H1 (cell line): Measurements from ENCODE around the gene CDC73. TPM values are rescaled to one million over a fixed set of nuclear protein-coding genes. Genes with fewer than 3 reads are reported as not detected.

Experiments
- CTCF ChIA-PET: fragments of 300-600 bp; sonication (Branson Sonifier 250); formaldehyde crosslinking; loops from one replicate; lab custom pipeline; 2021; ENCODE audit not compliant: partially characterized antibody; lab: Charles Lee
- POLR2A ChIA-PET: fragments of 300-600 bp; sonication (Branson Sonifier 250); formaldehyde crosslinking; loops from one replicate; lab custom pipeline; 2021; ENCODE audit warnings: inconsistent platforms; ENCODE audit not compliant: partially characterized antibody; lab: Charles Lee
- DNase-seq, 2 experiments: peaks; one replicate each; pipeline versions ENCODE4 v3.0.0 to v3.0.0-alpha.2; 2010 to 2022; ENCODE audit warnings: low spot score in 2 of 2, low read depth in 1 of 2, mixed read lengths in 1 of 2
- FAIRE-seq: peaks from 2 replicates; lab custom pipeline; 2011; peaks lifted over from hg19 to GRCh38; lab: Jason Lieb, UNC
- H2AFZ ChIP-seq: 2 replicates; pipeline ENCODE4 v1.8.1; 2012; ENCODE audit warnings: low read length, inconsistent platforms
- H2AK5ac ChIP-seq: 2 replicates; pipeline ENCODE4 v1.6.1; 2013; ENCODE audit warnings: low read depth, low read length
- H2BK120ac ChIP-seq: replicated peaks from 2 replicates; pipeline ENCODE3; 2013; ENCODE audit warnings: low read depth, low read length, inconsistent platforms
- H2BK12ac ChIP-seq: 2 replicates; pipeline ENCODE4 v1.6.1; 2013; ENCODE audit warnings: low read depth, low read length
- H2BK15ac ChIP-seq: 2 replicates; pipeline ENCODE4 v1.6.1; 2013; ENCODE audit warnings: low read length
- H2BK20ac ChIP-seq: 2 replicates; pipeline ENCODE4 v1.6.1; 2013; ENCODE audit warnings: low read length
- H2BK5ac ChIP-seq: 2 replicates; pipeline ENCODE4 v1.6.1; 2013; ENCODE audit warnings: low read depth, low read length
- H3K14ac ChIP-seq: 2 replicates; pipeline ENCODE4 v1.6.1; 2013; ENCODE audit warnings: inconsistent platforms; ENCODE audit not compliant: insufficient read length
- H3K18ac ChIP-seq: 2 replicates; pipeline ENCODE4 v1.6.1; 2013; ENCODE audit warnings: low read length; ENCODE audit errors: extremely low read depth
- H3K23ac ChIP-seq: 2 replicates; pipeline ENCODE4 v1.6.1; 2013; ENCODE audit warnings: inconsistent platforms; ENCODE audit not compliant: insufficient read length
- H3K23me2 ChIP-seq: 2 replicates; pipeline ENCODE4 v1.6.1; 2013; ENCODE audit warnings: low read depth, low read length
- H3K27ac ChIP-seq: 2 replicates; pipeline ENCODE4 v1.6.1; 2011; ENCODE audit warnings: low read depth, low read length, inconsistent platforms
- H3K27me3 ChIP-seq, 4 experiments: replicated peaks in 1 of 4; 1 replicate in 1 of 4; 2 replicates in 3 of 4; pipeline versions ENCODE4 v1.6.1 to v1.8.1; 2011 to 2013; ENCODE audit warnings: low read length in 3 of 4, mild to moderate bottlenecking in 3 of 4, inconsistent platforms in 2 of 4, mixed read lengths in 2 of 4, moderate library complexity in 1 of 4; ENCODE audit not compliant: control insufficient read depth in 3 of 4, insufficient read depth in 3 of 4; ENCODE audit errors: extremely low read depth in 1 of 4
- H3K36me3 ChIP-seq, 4 experiments: 2 replicates each; pipeline versions ENCODE4 v1.6.1 to v1.8.1; 2011 to 2013; ENCODE audit warnings: mild to moderate bottlenecking in 4 of 4, low read length in 3 of 4, moderate library complexity in 2 of 4, control low read depth in 1 of 4, inconsistent platforms in 1 of 4; ENCODE audit not compliant: insufficient read depth in 4 of 4, control insufficient read depth in 2 of 4
- H3K4ac ChIP-seq: replicated peaks from 2 replicates; pipeline ENCODE3; 2013; ENCODE audit warnings: low read length, low read depth, mixed read lengths, inconsistent platforms; ENCODE audit not compliant: insufficient read length
- H3K4me1 ChIP-seq, 4 experiments: replicated peaks in 1 of 4; 1 replicate in 1 of 4; 2 replicates in 3 of 4; pipeline versions ENCODE4 v1.6.1 to v1.8.1; 2011 to 2013; ENCODE audit warnings: low read length in 3 of 4, inconsistent platforms in 2 of 4, mixed read lengths in 1 of 4; ENCODE audit not compliant: insufficient read depth in 4 of 4, control insufficient read depth in 3 of 4
- H3K4me2 ChIP-seq, 2 experiments: 2 replicates each; pipeline versions ENCODE4 v1.6.1 to v1.8.1; 2011 to 2013; ENCODE audit warnings: low read depth in 2 of 2, low read length in 2 of 2, control low read depth in 1 of 2, inconsistent platforms in 1 of 2, mild to moderate bottlenecking in 1 of 2; ENCODE audit not compliant: insufficient read depth in 1 of 2
- H3K4me3 ChIP-seq, 4 experiments: fragments of 200-600, 300-600 bp in 1 of 4; sonication (generic), shearing (Covaris generic), sonication (Bioruptor Twin) in 1 of 4; 2 replicates each; pipeline versions ENCODE4 v1.5.1 to v1.8.1; 2011 to 2016; ENCODE audit warnings: low read length in 4 of 4, low read depth in 3 of 4, control low read depth in 2 of 4, inconsistent platforms in 2 of 4, mild to moderate bottlenecking in 2 of 4, mixed read lengths in 1 of 4, moderate library complexity in 1 of 4; ENCODE audit not compliant: insufficient read depth in 2 of 4; ENCODE audit errors: extremely low read depth in 1 of 4
- H3K56ac ChIP-seq: replicated peaks from 2 replicates; pipeline ENCODE3; 2013; ENCODE audit warnings: low read depth, mild to moderate bottlenecking, mixed read lengths, low read length, inconsistent platforms; ENCODE audit not compliant: insufficient read length
- H3K79me1 ChIP-seq: 2 replicates; pipeline ENCODE4 v1.6.1; 2013; ENCODE audit warnings: low read depth, low read length, control low read depth
- H3K79me2 ChIP-seq, 2 experiments: 2 replicates each; pipeline versions ENCODE4 v1.6.1 to v1.8.1; 2012 to 2013; ENCODE audit warnings: low read length in 2 of 2, mild to moderate bottlenecking in 2 of 2, inconsistent platforms in 1 of 2; ENCODE audit not compliant: insufficient read depth in 2 of 2, control insufficient read depth in 1 of 2
- H3K9ac ChIP-seq, 4 experiments: replicated peaks in 1 of 4; 1 replicate in 1 of 4; 2 replicates in 3 of 4; pipeline versions ENCODE4 v1.6.1 to v1.8.1; 2011 to 2013; ENCODE audit warnings: low read depth in 3 of 4, low read length in 3 of 4, control low read depth in 2 of 4, mild to moderate bottlenecking in 2 of 4, moderate library complexity in 2 of 4, inconsistent platforms in 1 of 4; ENCODE audit errors: extremely low read depth in 1 of 4
- H3K9me3 ChIP-seq, 2 experiments: 2 replicates each; pipeline versions ENCODE4 v1.6.1 to v1.8.1; 2012 to 2013; ENCODE audit warnings: mild to moderate bottlenecking in 2 of 2, moderate library complexity in 2 of 2, control low read depth in 1 of 2, inconsistent platforms in 1 of 2, low read depth in 1 of 2, low read length in 1 of 2, mixed read lengths in 1 of 2; ENCODE audit not compliant: insufficient read depth in 2 of 2
- H4K20me1 ChIP-seq, 2 experiments: replicated peaks in 1 of 2; 2 replicates each; pipeline versions ENCODE3 to v1.8.1; 2011 to 2013; ENCODE audit warnings: inconsistent platforms in 2 of 2, low read length in 2 of 2, mild to moderate bottlenecking in 1 of 2; ENCODE audit not compliant: insufficient read depth in 2 of 2, control insufficient read depth in 1 of 2
- H4K5ac ChIP-seq: 2 replicates; pipeline ENCODE4 v1.6.1; 2013; ENCODE audit warnings: low read length, low read depth, mixed read lengths, inconsistent platforms; ENCODE audit not compliant: insufficient read length
- H4K8ac ChIP-seq: 2 replicates; pipeline ENCODE4 v1.8.0; 2013; ENCODE audit warnings: mild to moderate bottlenecking, moderate library complexity, low read length, inconsistent platforms; ENCODE audit not compliant: insufficient read depth; ENCODE audit errors: extremely low read depth
- H4K91ac ChIP-seq: replicated peaks from 2 replicates; pipeline ENCODE3; 2013; ENCODE audit warnings: low read length, mixed read lengths, inconsistent platforms; ENCODE audit not compliant: insufficient read length
- JUN ChIP-seq: IDR thresholded peaks from 2 replicates; pipeline ENCODE4 v1.6.1; 2011; ENCODE audit warnings: low read depth, mild to moderate bottlenecking, improper control_type of control experiment, low read length
- KDM1A ChIP-seq: fragments of 200-600, 300-600 bp; sonication (generic); IDR thresholded peaks from 2 replicates; pipeline ENCODE4 v1.7.1; 2016; ENCODE audit warnings: mild to moderate bottlenecking, low read length, borderline replicate concordance
- POU5F1 ChIP-seq: IDR thresholded peaks from 2 replicates; pipeline ENCODE4 v1.6.1; 2011; ENCODE audit warnings: low read depth, mild to moderate bottlenecking, low read length, moderate library complexity
- SP1 ChIP-seq: IDR thresholded peaks from 2 replicates; pipeline ENCODE4 v1.6.1; 2011; ENCODE audit warnings: low read depth, low read length
- WGBS, 2 experiments: shearing (Covaris generic) in 1 of 2; methylation state at CpG; one replicate each; pipeline versions ENCODE4 v1.1.6 to v1.1.7; 2013 to 2015; ENCODE audit warnings: low lambda C conversion rate in 2 of 2, mixed read lengths in 2 of 2, inconsistent platforms in 1 of 2, low coverage in 1 of 2, missing lambda C conversion rate in 1 of 2; ENCODE audit not compliant: insufficient replicate concordance in 2 of 2, insufficient coverage in 1 of 2, insufficient read length in 1 of 2; ENCODE audit errors: extremely low coverage in 1 of 2, missing lambda C conversion rate in 1 of 2; 5-methylcytosine and 5-hydroxymethylcytosine counted together
- polyA plus RNA-seq, 7 experiments: library from polyadenylated mRNA; depleted of rRNA in 3 of 7; stranded (reverse) in 5 of 7; unstranded in 2 of 7; fragments of >200 nt in 5 of 7; fragments of 200-250 nt in 2 of 7; gene quantifications; 1 replicate in 5 of 7; 2 replicates in 1 of 7; 4 replicates in 1 of 7; pipeline versions ENCODE4 v1.2.1 to v1.2.3, GENCODE V29; 2011 to 2013; ENCODE audit warnings: missing spikeins in 2 of 7, mixed read lengths in 2 of 7
- total RNA-seq: library from RNA; stranded (reverse); fragmentation: NEBNext Ultra II Directional; extraction: Animal tissue kit (Norgen Biotek cat#: 25700); gene quantifications from 2 replicates; pipeline ENCODE4 v1.2.1, GENCODE V29; 2021
- TF ChIP-seq, protein P1 (sequence below), 3 experiments: IDR thresholded peaks; 1 replicate in 2 of 3; 2 replicates in 1 of 3; pipeline versions ENCODE4 v1.5.1 to v1.6.1; 2011; ENCODE audit warnings: low read length in 3 of 3, mild to moderate bottlenecking in 3 of 3, inconsistent platforms in 2 of 3, low read depth in 1 of 3, moderate library complexity in 1 of 3; ENCODE audit not compliant: insufficient read depth in 1 of 3; ENCODE audit errors: control extremely low read depth in 1 of 3
- TF ChIP-seq, protein P2 (sequence below): IDR thresholded peaks from 2 replicates; pipeline ENCODE4 v1.6.1; 2012; ENCODE audit warnings: inconsistent platforms

Gene CDC73
- total and polyA plus RNA-seq, 2 of the 8 experiments (the other 6 are each of a cell fraction or from before 2014, with no cell fraction given) = 9.8 to 64.0 TPM

DNA sequence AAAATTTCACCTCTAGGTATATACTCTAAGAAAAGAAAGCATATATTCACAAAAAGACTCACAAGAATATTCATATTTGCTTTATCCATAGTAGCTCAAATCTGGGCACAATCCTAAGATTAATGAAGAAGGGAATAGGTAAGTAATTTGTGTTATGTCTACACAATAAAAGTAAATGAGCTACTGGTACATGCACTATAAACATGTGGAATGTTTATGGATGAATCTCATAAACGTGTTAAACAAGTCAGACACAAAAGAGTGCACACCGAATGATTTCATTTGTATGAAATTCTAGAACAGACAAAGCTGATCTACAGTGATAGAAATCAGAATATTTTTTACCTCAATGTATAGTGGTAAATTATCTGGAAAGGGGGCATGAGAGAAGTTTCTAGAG, 179.9 kb downstream of the CDC73 start:
- no peak overlapping the region for H2BK12ac ChIP-seq
- no peaks in the 10 kb centered on the region for H3K4me1 ChIP-seq
- no peaks in the 10 kb centered on the region for H3K23me2 ChIP-seq
- H2BK15ac ChIP-seq = no peak overlapping the region
- no peaks in the 10 kb centered on the region for H3K27me3 ChIP-seq
- no peak overlapping the region for H4K5ac ChIP-seq
- no peak overlapping the region for H3K27ac ChIP-seq
- H3K18ac ChIP-seq = no peak overlapping the region
- no peak overlapping the region for H3K4ac ChIP-seq
- ChIA-PET CTCF (interaction anchor here (2.7 kb wide), 1 partner anchor 11 kb away, joined by 7 read pairs; no protein-coding TSS in a partner anchor), POLR2A (no interaction called here)
- H3K79me1 ChIP-seq = no peaks in the 10 kb centered on the region
- no peak overlapping the region for H2BK20ac ChIP-seq
- 83% methylated on average over 2 of the region's 2 CpGs; no CpG with 5 or more reads in 1 of the 2 experiments for WGBS, 2 experiments
- H3K56ac ChIP-seq = no peak overlapping the region
- H3K79me2 ChIP-seq = no peaks in the 10 kb centered on the region
- H4K20me1 ChIP-seq = no peaks in the 10 kb centered on the region
- H3K9me3 ChIP-seq = no peaks in the 10 kb centered on the region; a peak in 1 of 4 replicates
- H2AK5ac ChIP-seq = no peak overlapping the region
- DNase-seq (no peak), FAIRE-seq (no peak)
- H3K36me3 ChIP-seq = no peaks in the 10 kb centered on the region
- no peak overlapping the region for H2BK5ac ChIP-seq
- TF ChIP-seq JUN (no peak), KDM1A (no peak), SP1 (no peak), POU5F1 (no peak)
- TF ChIP-seq, protein P1, sequence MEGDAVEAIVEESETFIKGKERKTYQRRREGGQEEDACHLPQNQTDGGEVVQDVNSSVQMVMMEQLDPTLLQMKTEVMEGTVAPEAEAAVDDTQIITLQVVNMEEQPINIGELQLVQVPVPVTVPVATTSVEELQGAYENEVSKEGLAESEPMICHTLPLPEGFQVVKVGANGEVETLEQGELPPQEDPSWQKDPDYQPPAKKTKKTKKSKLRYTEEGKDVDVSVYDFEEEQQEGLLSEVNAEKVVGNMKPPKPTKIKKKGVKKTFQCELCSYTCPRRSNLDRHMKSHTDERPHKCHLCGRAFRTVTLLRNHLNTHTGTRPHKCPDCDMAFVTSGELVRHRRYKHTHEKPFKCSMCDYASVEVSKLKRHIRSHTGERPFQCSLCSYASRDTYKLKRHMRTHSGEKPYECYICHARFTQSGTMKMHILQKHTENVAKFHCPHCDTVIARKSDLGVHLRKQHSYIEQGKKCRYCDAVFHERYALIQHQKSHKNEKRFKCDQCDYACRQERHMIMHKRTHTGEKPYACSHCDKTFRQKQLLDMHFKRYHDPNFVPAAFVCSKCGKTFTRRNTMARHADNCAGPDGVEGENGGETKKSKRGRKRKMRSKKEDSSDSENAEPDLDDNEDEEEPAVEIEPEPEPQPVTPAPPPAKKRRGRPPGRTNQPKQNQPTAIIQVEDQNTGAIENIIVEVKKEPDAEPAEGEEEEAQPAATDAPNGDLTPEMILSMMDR (IDR thresholded peaks at IDR 0.05; ENCODE audit: control extremely low read depth in 1 of 3, insufficient read depth in 1 of 3, low read depth in 1 of 3, low read length in 3 of 3) = no peak
- TF ChIP-seq, protein P2, sequence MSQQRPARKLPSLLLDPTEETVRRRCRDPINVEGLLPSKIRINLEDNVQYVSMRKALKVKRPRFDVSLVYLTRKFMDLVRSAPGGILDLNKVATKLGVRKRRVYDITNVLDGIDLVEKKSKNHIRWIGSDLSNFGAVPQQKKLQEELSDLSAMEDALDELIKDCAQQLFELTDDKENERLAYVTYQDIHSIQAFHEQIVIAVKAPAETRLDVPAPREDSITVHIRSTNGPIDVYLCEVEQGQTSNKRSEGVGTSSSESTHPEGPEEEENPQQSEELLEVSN = no peak
- no peak overlapping the region for H3K4me2 ChIP-seq
- no peak overlapping the region for H3K4me3 ChIP-seq
- H3K14ac ChIP-seq = no peak overlapping the region
- H4K91ac ChIP-seq = no peak overlapping the region
- no peak overlapping the region for H2BK120ac ChIP-seq
- H2AFZ ChIP-seq = no peak overlapping the region
- no peak overlapping the region for H3K23ac ChIP-seq
- no peak overlapping the region for H3K9ac ChIP-seq
- no peak overlapping the region for H4K8ac ChIP-seq
